ENCODE results near the gene OR1S1. TPM values are rescaled to one million over a fixed set of nuclear protein-coding genes. Genes with fewer than 3 reads are reported as not detected.

Gene OR1S1
- total and polyA plus RNA-seq, 2 donors from 2014 or later: not detected

- FAIRE-seq (no peak), DNase-seq (no peak)
- no peaks in the 10 kb centered on the region for H3K36me3 ChIP-seq (ENCODE audit: control insufficient read depth in 2 of 3, insufficient read depth in 3 of 3, low read length in 3 of 3)
- TF ChIP-seq CTCF (IDR thresholded peaks at IDR 0.05; ENCODE audit: borderline replicate concordance, extremely low read depth, insufficient read depth): no peak
- no peak within 1 kb of the TSS for H3K27ac ChIP-seq (ENCODE audit: low read depth in 2 of 2, low read length in 2 of 2)
- H3K27me3 ChIP-seq (ENCODE audit: control insufficient read depth, insufficient read depth, low read length): no peaks in the 10 kb centered on the region
- intact Hi-C loops (cut with DNase I): no loop called here
- H3K4me1 ChIP-seq (ENCODE audit: control insufficient read depth in 2 of 3, insufficient read depth in 2 of 3, low read depth in 1 of 3, low read length in 3 of 3): no peaks in the 10 kb centered on the region
- H3K9ac ChIP-seq (ENCODE audit: low read length in 3 of 3): no peak within 1 kb of the TSS
- no peaks in the 10 kb centered on the region for H3K9me3 ChIP-seq (ENCODE audit: control insufficient read depth in 2 of 3, insufficient read depth in 1 of 3, low read length in 3 of 3)
- no peak within 1 kb of the TSS for H3K4me3 ChIP-seq (ENCODE audit: low read length in 3 of 3)
These were observed 23.8 kb upstream of the OR1S1 start, which contains the start of gene OR9Q2 for GRCh38 chr11:58188770-58189169. TSS of gene OR9Q2 (plus strand) at chr11:58189070. CDS start at chr11:58190491, 1,421 bp downstream.

- Histone ChIP-seq H3K27ac (ENCODE audit: low read depth in 2 of 2, low read length in 2 of 2) (no peak overlapping the region), H3K4me1 (ENCODE audit: control insufficient read depth in 2 of 3, insufficient read depth in 2 of 3, low read depth in 1 of 3, low read length in 3 of 3) (no peaks in the 10 kb centered on the region), H3K4me3 (ENCODE audit: low read length in 3 of 3) (no peak overlapping the region), H3K36me3 (ENCODE audit: control insufficient read depth in 2 of 3, insufficient read depth in 3 of 3, low read length in 3 of 3) (no peaks in the 10 kb centered on the region), H3K27me3 (ENCODE audit: control insufficient read depth, insufficient read depth, low read length) (no peaks in the 10 kb centered on the region), H3K9ac (ENCODE audit: low read length in 3 of 3) (no peak overlapping the region), H3K9me3 (ENCODE audit: control insufficient read depth in 2 of 3, insufficient read depth in 1 of 3, low read length in 3 of 3) (no peaks in the 10 kb centered on the region)
- intact Hi-C loops (cut with DNase I): no loop called here
- DNase-seq: no peak
- no peak for FAIRE-seq
- TF ChIP-seq CTCF (IDR thresholded peaks at IDR 0.05; ENCODE audit: borderline replicate concordance, extremely low read depth, insufficient read depth): no peak
These were observed 20.3 kb upstream of the OR1S1 start for GRCh38 chr11:58192229-58192628.

- Histone ChIP-seq H3K36me3 (ENCODE audit: control insufficient read depth in 2 of 3, insufficient read depth in 3 of 3, low read length in 3 of 3) (no peaks in the 10 kb centered on the region), H3K4me3 (ENCODE audit: low read length in 3 of 3) (no peak overlapping the region), H3K27ac (ENCODE audit: low read depth in 2 of 2, low read length in 2 of 2) (no peak overlapping the region), H3K4me1 (ENCODE audit: control insufficient read depth in 2 of 3, insufficient read depth in 2 of 3, low read depth in 1 of 3, low read length in 3 of 3) (no peaks in the 10 kb centered on the region), H3K9me3 (ENCODE audit: control insufficient read depth in 2 of 3, insufficient read depth in 1 of 3, low read length in 3 of 3) (peaks cover 0 to 5% (median 4%) of the 10 kb centered on the region in 3 donors), H3K9ac (ENCODE audit: low read length in 3 of 3) (no peak overlapping the region), H3K27me3 (ENCODE audit: control insufficient read depth, insufficient read depth, low read length) (no peaks in the 10 kb centered on the region)
- FAIRE-seq (no peak), DNase-seq (no peak)
- intact Hi-C loops (cut with DNase I): no loop called here
- TF ChIP-seq CTCF (IDR thresholded peaks at IDR 0.05; ENCODE audit: borderline replicate concordance, extremely low read depth, insufficient read depth): no peak
These were observed 19.1 kb upstream of the OR1S1 start for GRCh38 chr11:58193391-58193790.

- no peak for TF ChIP-seq CTCF (IDR thresholded peaks at IDR 0.05; ENCODE audit: borderline replicate concordance, extremely low read depth, insufficient read depth)
These were observed 16.6 kb upstream of the OR1S1 start for GRCh38 chr11:58195939-58196338.

More at GRCh38 chr11:58195939-58196338, 16.6 kb upstream of the OR1S1 start:
- FAIRE-seq (no peak), DNase-seq (no peak)
- H3K9ac ChIP-seq (ENCODE audit: low read length in 3 of 3): no peak overlapping the region
- no peak overlapping the region for H3K27ac ChIP-seq (ENCODE audit: low read depth in 2 of 2, low read length in 2 of 2)
- H3K27me3 ChIP-seq (ENCODE audit: control insufficient read depth, insufficient read depth, low read length): no peaks in the 10 kb centered on the region
- H3K36me3 ChIP-seq (ENCODE audit: control insufficient read depth in 2 of 3, insufficient read depth in 3 of 3, low read length in 3 of 3): no peaks in the 10 kb centered on the region
- intact Hi-C loops (cut with DNase I): no loop called here
- H3K4me1 ChIP-seq (ENCODE audit: control insufficient read depth in 2 of 3, insufficient read depth in 2 of 3, low read depth in 1 of 3, low read length in 3 of 3): no peaks in the 10 kb centered on the region
- H3K4me3 ChIP-seq (ENCODE audit: low read length in 3 of 3): no peak overlapping the region
- peaks cover 0 to 5% (median 4%) of the 10 kb centered on the region in 3 donors for H3K9me3 ChIP-seq (ENCODE audit: control insufficient read depth in 2 of 3, insufficient read depth in 1 of 3, low read length in 3 of 3)

Measured in kidney (tissue), 14 donors.